Common myeloid progenitor, CD34-positive (primary cell): ENCODE results near the gene GCG.

ENCODE experiments used
- CTCF ChIA-PET: fragments of 350-600 bp; sonication (Branson Sonifier 250); formaldehyde crosslinking; loops from one replicate; lab custom pipeline; 2021; ENCODE audit warnings: antibody characterized with exemption; lab: Charles Lee
- POLR2A ChIA-PET: fragments of 350-600 bp; sonication (Branson Sonifier 250); formaldehyde crosslinking; loops from one replicate; lab custom pipeline; 2021; ENCODE audit warnings: antibody characterized with exemption; lab: Charles Lee
- DNase-seq, 3 donors: peaks; one replicate each; pipeline versions ENCODE4 v3.0.0 to v3.0.0-alpha.2; 2013
- H3K27ac ChIP-seq, 2 experiments: 1 replicate in 1 of 2; 2 replicates in 1 of 2; pipeline ENCODE4 v1.7.0; 2013; ENCODE audit warnings: inconsistent platforms in 2 of 2, low read length in 2 of 2, mild to moderate bottlenecking in 2 of 2, low read depth in 1 of 2, moderate library complexity in 1 of 2; ENCODE audit not compliant: severe bottlenecking in 2 of 2, insufficient read depth in 1 of 2, poor library complexity in 1 of 2
- H3K27me3 ChIP-seq, 5 experiments: replicated peaks in 2 of 5; 1 replicate in 3 of 5; 2 replicates in 2 of 5; pipeline versions ENCODE4 v1.6.1 to v1.7.0; 2013; ENCODE audit warnings: low read length in 4 of 5, mild to moderate bottlenecking in 2 of 5, moderate library complexity in 2 of 5, inconsistent platforms in 1 of 5; ENCODE audit not compliant: insufficient read depth in 5 of 5, control insufficient read depth in 4 of 5
- H3K36me3 ChIP-seq, 4 experiments: 1 replicate in 2 of 4; 2 replicates in 2 of 4; pipeline versions ENCODE4 v1.6.1 to v1.7.0; 2013; ENCODE audit warnings: low read length in 3 of 4, control low read depth in 1 of 4, mild to moderate bottlenecking in 1 of 4; ENCODE audit not compliant: control insufficient read depth in 4 of 4, insufficient read depth in 4 of 4
- H3K4me1 ChIP-seq, 4 experiments: 1 replicate in 3 of 4; 2 replicates in 1 of 4; pipeline versions ENCODE4 v1.6.1 to v1.7.1; 2013; ENCODE audit warnings: low read length in 3 of 4, mild to moderate bottlenecking in 3 of 4, control low read depth in 1 of 4, inconsistent platforms in 1 of 4, moderate library complexity in 1 of 4; ENCODE audit not compliant: control insufficient read depth in 4 of 4, insufficient read depth in 4 of 4; ENCODE audit errors: control extremely low read depth in 1 of 4
- H3K4me3 ChIP-seq, 7 experiments: 1 replicate in 4 of 7; 2 replicates in 3 of 7; pipeline versions ENCODE4 v1.5.1 to v1.7.0; 2013; ENCODE audit warnings: mild to moderate bottlenecking in 7 of 7, low read length in 6 of 7, moderate library complexity in 6 of 7, inconsistent platforms in 2 of 7, low read depth in 2 of 7, control low read depth in 1 of 7; ENCODE audit not compliant: insufficient read depth in 4 of 7, control insufficient read depth in 1 of 7; ENCODE audit errors: extremely low read depth in 1 of 7
- H3K9me3 ChIP-seq, 5 experiments: 1 replicate in 4 of 5; 2 replicates in 1 of 5; pipeline versions ENCODE4 v1.6.1 to v1.7.1; 2013; ENCODE audit warnings: low read length in 4 of 5, mild to moderate bottlenecking in 2 of 5, inconsistent platforms in 1 of 5, low read depth in 1 of 5, moderate library complexity in 1 of 5; ENCODE audit not compliant: control insufficient read depth in 4 of 5, insufficient read depth in 2 of 5; ENCODE audit errors: control extremely low read depth in 1 of 5
- WGBS: methylation state at CpG from one replicate; pipeline ENCODE4 v1.1.5; 2013; ENCODE audit not compliant: insufficient coverage; 5-methylcytosine and 5-hydroxymethylcytosine counted together

The GCG gene

DNA sequence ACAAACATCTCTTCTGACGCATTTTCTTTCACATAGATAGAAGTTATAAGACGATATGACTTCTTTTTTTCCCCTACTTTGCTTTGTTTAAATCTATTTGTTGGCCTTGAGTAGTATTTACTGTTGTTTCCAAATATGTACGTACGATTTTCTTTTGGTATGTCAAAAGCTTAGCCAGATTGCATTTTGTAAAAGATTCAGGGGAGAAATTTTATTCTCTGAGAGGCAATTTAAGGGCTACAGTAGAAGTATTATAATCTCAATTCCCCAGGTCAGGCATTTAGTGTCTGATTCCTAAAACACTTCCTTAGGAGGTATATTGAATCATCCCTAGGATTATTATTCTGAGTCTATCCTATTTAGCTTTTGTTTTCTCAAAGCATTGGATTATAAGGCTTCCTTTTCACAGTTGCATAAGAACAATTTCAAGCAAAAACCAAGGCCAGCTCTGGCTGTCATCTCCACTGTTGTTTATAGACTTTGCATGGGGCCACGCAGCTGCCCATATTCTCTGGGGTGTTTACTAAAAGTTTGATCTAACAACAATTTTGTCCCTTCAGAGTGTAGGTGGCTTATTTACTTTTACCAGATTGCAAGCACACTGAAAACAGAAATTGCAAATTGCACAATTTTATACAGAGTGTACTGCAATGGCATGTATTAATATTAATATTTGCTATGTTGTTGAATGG, 33.6 kb upstream of the GCG start:
- 100% methylated on average over 1 of the region's 5 CpGs for WGBS
- no peak overlapping the region for H3K27ac ChIP-seq
- no peaks in the 10 kb centered on the region for H3K36me3 ChIP-seq

DNA sequence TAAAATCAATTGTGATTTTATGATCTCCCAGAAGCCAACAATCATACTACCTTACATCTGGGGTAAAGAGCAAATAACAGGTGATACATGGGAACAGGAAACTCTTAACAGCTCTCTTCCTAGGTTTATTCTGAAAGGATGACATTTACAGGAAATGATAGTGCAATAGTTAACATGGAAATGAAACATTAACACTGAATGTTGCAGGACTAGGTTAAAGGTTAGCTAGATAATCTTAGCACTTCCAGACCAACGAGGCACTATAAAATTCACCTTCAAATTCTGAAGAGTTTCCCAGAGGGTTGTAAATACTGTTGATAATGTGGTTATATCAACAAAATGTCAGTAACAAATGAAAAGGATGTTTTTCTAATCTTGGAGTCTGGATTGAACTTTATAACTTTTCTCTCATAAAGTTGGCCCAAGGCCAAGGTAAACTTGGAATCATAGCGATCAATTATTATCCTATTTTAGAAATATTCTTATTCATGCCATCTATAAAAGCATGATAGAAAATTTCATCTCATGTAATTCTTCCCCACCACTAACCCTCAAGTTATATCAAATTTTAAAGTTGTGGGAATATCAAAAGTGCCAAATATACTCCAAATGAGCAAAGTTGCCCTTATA, 32.9 kb upstream of the GCG start:
- Histone ChIP-seq H3K4me1 (no peaks in the 10 kb centered on the region), H3K9me3 (no peaks in the 10 kb centered on the region), H3K27me3 (no peaks in the 10 kb centered on the region), H3K36me3 (no peaks in the 10 kb centered on the region), H3K27ac (no peak overlapping the region), H3K4me3 (no peak overlapping the region)
- CTCF ChIA-PET: interaction anchor here (1.0 to 1.5 kb wide), 2 partner anchors 12 to 14 kb away, joined by 3 to 5 read pairs; no protein-coding TSS in a partner anchor
- no CpG with 5 or more reads among the region's 2 CpGs for WGBS
- DNase-seq: no peak
- POLR2A ChIA-PET: no interaction called here

More for the DNA sequence above, 33.6 kb upstream of the GCG start:
- DNase-seq: no peak
- POLR2A ChIA-PET: interaction anchor here (0.7 kb wide), 1 partner anchor 245 kb away, joined by 3 read pairs; no protein-coding TSS in a partner anchor
- CTCF ChIA-PET: interaction anchor here (1.0 kb wide), 1 partner anchor 13 kb away, joined by 3 read pairs; no protein-coding TSS in a partner anchor
- Histone ChIP-seq H3K9me3 (no peaks in the 10 kb centered on the region), H3K27me3 (no peaks in the 10 kb centered on the region), H3K4me3 (no peak overlapping the region), H3K4me1 (no peaks in the 10 kb centered on the region)

DNA sequence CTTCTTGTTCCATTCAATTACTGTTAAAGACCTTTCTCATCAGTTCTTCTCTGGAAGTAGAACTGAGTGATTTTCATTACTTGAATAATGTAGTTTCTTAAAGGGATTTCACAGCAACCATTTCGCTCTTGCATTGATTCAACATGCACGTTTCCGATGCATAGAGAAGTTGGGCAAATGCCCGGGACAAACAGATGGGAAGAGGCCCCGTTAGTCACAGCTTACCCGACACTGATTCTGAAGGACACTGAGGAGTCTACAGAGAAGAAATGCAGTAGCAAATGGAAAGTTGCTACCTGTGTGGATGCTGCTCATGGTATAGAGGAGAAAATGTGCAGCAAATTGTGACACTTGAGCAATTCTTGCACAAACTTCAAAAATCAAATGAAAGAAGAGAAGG, 32.3 kb upstream of the GCG start:
- 100% methylated on average over 6 of the region's 6 CpGs for WGBS
- Histone ChIP-seq H3K4me1 (no peaks in the 10 kb centered on the region), H3K4me3 (no peak overlapping the region), H3K9me3 (no peaks in the 10 kb centered on the region), H3K36me3 (no peaks in the 10 kb centered on the region), H3K27me3 (no peaks in the 10 kb centered on the region), H3K27ac (no peak overlapping the region)
- no peak for DNase-seq
- ChIA-PET CTCF (interaction anchor here (1.0 to 1.5 kb wide), 2 partner anchors 11 to 14 kb away, joined by 3 to 5 read pairs; no protein-coding TSS in a partner anchor), POLR2A (no interaction called here)

DNA sequence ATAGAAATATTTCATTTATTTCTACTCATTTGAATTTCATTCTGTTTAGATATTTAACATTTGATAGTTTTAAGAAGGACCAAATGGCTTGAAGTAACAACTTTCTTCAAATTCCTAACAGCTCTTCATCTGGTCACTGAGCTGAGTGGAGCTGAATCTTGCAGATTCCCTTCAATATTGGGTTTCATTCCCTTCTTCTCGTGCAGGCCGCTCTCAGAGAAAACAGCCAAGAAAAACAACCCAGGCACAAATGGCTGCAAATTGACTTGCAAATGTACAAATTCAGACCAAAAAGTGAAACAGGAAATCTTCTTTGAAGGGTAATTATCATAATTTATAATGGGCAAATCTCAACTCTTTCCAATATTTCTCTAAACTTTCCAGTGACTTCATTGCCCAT, 30.3 kb upstream of the GCG start:
- POLR2A ChIA-PET: no interaction called here
- no peak overlapping the region for H3K27ac ChIP-seq
- DNase-seq: no peak
- H3K36me3 ChIP-seq: no peaks in the 10 kb centered on the region
- WGBS: 100% methylated on average over 2 of the region's 2 CpGs
- no peaks in the 10 kb centered on the region for H3K4me1 ChIP-seq
- H3K9me3 ChIP-seq: no peaks in the 10 kb centered on the region
- CTCF ChIA-PET: interaction anchor here (1.7 kb wide), 1 partner anchor 10 kb away, joined by 4 read pairs; no protein-coding TSS in a partner anchor
- H3K27me3 ChIP-seq: no peaks in the 10 kb centered on the region
- no peak overlapping the region for H3K4me3 ChIP-seq

DNA sequence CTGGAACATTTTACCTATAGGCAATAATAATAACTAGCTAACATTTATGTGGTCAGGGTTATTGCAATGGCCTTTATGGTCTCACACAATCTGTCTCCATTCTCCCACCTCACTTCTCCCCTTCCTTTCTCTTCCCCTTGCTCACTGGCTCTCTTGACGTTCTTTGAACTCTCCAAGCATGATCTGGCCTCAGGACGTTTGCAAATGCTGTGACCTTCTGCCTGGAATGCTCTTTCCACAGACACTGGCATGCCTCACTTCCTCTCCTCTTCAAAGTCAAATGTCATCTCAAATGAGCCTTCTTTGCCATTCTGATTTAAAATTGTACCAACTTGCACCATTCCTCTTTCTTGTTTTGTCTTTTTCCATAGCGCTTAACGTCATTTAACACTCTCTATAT, 25.3 kb upstream of the GCG start:
- H3K4me3 ChIP-seq: no peak overlapping the region
- no peaks in the 10 kb centered on the region for H3K9me3 ChIP-seq
- no peaks in the 10 kb centered on the region for H3K27me3 ChIP-seq
- ChIA-PET CTCF (no interaction called here), POLR2A (no interaction called here)
- no peaks in the 10 kb centered on the region for H3K36me3 ChIP-seq
- WGBS: 87% methylated on average over 2 of the region's 4 CpGs
- no peak for DNase-seq
- no peak overlapping the region for H3K27ac ChIP-seq
- H3K4me1 ChIP-seq: no peaks in the 10 kb centered on the region

DNA sequence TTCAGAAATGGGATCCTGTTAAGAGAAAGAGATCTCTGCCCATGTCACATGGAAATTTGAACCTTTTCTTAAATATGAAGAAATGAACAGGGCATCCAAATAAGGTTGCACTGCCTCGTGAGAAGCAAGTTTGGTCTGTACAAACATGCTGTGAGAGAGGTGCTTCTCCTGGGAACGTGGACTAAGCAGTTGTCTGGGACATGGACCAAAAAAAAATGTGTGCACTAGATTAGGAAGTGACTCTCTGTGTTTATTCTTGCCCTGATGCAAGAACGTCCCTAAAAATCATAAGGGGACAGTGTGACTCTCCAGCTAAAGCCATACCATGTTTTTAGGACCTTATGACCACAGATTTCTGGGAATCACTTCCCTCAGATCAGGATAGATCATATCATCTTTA, 23.7 kb upstream of the GCG start:
- CTCF ChIA-PET: interaction anchor here (0.9 to 1.0 kb wide), 2 partner anchors 10 to 21 kb away, joined by 3 to 4 read pairs; no protein-coding TSS in a partner anchor

DNA sequence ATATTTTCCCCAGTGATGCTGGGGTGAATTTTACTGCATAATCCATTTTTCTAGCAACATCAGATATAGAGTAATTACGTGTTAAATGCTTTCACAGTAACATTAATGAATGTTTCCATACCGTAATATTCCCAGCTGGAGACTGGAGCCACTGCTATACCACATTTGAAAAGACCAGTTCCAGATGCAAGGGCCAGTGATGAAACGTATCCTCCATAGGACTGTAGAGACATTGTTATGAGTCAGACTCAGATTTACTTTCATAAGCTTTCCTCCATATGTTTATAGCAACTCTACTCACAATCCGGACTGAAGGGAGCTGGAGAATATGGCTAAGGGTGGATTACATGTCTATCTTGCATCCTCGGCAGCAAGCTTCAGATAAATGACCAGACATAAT, 22.7 kb upstream of the GCG start:
- CTCF ChIA-PET: interaction anchor here (1.0 kb wide), 1 partner anchor 20 kb away, joined by 4 read pairs; no protein-coding TSS in a partner anchor

More for the DNA sequence above, 23.7 kb upstream of the GCG start:
- Histone ChIP-seq H3K4me1 (no peaks in the 10 kb centered on the region), H3K36me3 (no peaks in the 10 kb centered on the region), H3K4me3 (no peak overlapping the region), H3K27me3 (no peaks in the 10 kb centered on the region), H3K9me3 (no peaks in the 10 kb centered on the region), H3K27ac (no peak overlapping the region)
- WGBS: 80% methylated on average over 2 of the region's 3 CpGs
- POLR2A ChIA-PET: no interaction called here
- DNase-seq: no peak

More for the DNA sequence above, 22.7 kb upstream of the GCG start:
- DNase-seq: no peak
- WGBS: no CpG with 5 or more reads among the region's 5 CpGs
- no peaks in the 10 kb centered on the region for H3K36me3 ChIP-seq
- no peak overlapping the region for H3K27ac ChIP-seq
- POLR2A ChIA-PET: no interaction called here
- H3K4me3 ChIP-seq: no peak overlapping the region
- no peaks in the 10 kb centered on the region for H3K4me1 ChIP-seq
- H3K9me3 ChIP-seq: no peaks in the 10 kb centered on the region
- H3K27me3 ChIP-seq: no peaks in the 10 kb centered on the region
